Fibroblast of upper back skin (primary cell): ENCODE results near the gene DOK7.
"Not testable (repeated sequence)": the region's sequence is repeated elsewhere in the genome, so short reads cannot be mapped to it uniquely, and the experiment has no call there.

ENCODE experiments used
- DNase-seq: peaks from one replicate; pipeline ENCODE4 v3.0.0-alpha.2; 2013

DOK7 gene

DNA sequence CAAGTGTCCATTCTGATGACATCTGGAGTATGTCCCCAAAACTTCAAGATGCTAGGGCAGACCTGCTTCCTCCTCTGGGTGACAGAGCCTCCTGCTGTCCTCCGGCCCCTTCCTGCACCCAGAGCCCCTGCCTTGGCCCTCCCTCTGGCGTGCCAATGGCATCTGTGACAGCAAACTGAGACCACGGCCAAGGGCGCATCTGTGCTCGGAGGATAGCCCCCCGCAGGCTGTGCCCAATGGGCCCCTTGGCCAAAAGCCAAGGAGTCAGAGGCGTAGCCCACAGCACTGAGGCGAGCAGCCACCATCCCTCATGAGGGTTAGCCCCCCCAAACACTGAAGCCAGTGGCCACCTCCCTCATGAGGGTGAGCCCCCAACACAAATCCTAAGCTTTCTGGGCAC lies 61.2 kb downstream of the DOK7 start:
- no peak for DNase-seq

DNA sequence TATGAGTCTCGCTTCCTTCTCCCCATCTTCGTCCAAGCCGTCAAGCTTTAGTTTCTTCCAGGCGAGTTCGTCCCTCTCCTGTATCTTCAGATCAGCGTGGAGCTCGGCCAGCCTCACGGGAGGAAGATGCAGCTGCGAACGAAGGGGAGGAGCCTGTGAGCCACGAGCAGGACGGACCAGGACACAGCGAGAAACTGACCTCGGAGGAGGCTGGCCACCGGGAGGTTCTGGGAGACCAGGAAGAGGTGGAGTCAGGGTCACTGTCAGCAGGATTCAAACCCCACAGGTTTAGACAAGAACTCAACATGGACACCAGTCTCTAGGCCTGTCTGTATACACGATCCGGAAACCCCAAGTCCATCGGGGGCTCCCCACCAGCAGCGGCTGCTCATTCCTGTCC lies 61.8 kb downstream of the DOK7 start:
- DNase-seq: no peak

DNA sequence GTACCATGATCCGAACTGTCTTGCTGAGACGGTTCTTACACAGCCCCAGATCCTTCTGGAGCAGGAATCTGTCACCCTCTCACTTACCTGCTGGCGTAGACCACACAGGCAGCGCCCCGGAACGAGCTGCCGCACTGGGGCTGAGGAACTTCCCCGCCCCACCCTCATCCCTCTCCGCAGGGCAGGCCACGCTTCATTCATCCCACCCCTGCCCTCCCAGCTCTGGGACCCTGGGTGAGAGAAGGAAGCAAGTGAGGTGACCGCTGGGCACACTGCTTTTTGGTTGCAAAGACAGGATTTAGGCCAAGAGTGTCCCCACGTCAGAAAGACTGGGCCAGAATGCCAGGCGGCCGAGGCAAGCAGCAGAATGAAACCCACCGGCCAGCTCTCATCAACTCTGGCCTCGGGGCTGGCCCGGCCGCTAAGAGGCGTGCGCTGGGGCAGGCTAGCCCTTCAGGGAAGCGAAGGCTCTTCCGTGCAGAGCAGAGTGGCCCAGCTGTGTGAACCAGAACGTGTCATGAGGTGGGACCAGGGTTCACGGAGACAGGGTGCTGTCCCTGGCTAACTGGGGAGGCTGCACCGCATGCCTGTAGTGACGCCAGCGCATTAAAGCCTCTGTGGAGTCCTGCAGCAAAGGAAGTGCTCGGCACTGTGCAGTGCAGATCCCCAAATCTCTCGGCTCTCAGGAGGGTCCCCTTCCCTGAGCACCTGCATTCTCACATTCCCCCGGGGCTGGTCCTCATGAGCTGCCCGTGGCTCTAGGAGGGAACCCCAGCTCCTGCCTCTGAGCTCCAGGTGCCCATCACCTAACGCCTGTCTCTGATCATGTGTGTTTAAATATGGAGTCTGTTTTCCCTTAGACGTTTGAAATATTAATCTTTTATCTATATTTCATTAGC lies 62.7 kb downstream of the DOK7 start:
- no peak for DNase-seq

- no peak for DNase-seq
Observed at GRCh38 chr4:3526456-3526855, 63.4 kb downstream of the DOK7 start.

DNA sequence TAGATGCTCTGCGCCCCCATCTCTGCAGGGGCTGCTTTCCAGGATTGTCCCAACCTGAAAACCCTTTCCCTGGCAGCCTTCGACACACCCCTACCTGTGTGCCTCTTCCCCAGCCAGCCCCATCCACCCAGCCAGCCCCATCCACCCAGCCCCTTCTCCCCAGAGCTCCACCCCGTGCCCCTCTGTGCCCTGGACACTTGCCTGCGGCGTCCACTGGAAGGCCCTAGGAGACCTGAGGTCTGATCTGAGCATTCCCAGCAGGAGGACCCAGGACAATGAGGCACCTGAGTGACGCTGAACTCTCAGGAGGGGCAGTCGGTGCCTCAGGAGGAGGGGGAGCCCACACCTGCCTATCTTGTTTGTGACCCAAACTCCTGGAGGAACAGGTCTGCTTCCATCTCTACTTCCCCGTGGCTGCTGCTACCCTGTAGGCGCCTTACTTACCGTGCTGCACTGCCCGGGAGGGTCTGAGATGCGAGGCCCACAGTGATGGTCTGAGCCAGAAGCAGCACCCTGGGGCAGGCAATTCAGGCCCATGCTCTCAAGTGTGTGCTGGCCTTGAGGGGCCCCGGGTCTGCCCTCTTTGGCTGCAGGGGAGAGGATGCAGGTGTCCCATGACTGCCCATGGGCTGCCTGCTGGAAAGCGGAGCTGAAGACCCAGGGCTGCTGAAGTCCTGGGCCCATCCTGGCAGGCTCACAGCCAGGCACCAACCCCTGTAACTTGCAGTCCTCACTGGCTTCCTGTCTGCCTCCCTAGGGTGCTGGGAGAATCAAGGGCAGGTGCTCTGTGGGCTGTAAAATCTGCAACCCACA lies 64.2 kb downstream of the DOK7 start:
- no peak for DNase-seq

DNA sequence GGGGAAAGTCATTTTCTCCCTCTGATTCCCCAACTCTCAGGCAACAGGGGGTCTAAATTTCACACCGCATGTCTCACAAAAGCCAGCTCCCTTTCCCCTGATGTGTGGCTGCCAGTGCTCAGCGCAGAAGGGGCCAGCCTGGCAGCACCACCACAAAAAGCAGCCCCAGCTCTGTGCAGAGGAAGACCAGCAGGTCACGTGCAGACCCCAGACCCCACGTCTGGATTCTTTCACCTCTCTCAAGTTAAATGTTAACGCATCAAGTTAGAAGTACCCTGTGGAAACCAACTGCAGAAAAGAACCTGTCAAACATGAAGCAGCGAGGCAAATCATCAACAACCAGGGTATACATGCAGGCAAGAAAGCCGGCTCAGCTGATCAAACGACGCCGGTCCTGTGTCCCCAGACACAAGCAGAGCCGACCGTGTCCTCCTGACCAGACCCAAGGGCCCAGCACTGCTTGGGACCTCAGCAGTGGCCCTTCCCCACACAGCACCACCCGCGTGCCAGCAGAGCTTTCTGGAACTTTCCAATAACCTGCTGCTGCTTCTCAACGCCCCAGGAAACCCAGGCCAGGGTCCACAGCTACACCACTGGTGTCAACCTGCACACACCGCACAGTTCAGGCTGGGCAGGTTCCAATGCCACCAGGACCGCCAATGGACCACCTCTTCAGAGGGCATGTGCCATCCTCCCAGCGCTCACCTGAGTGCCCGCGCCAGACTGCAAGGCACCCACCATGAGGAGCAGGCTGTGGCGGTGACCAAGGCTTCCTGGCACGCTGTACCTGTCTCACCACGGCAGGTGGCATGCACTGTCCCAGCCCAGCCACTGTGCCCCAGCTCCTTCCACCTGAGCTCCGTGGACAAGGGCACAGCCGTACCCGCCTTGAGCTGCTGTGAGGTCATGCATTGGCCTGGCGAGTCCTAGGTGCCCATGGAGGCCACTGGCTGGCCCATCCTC lies 65.1 kb downstream of the DOK7 start:
- no peak for DNase-seq

- DNase-seq: no peak
Observed at GRCh38 chr4:3529363-3529762, 66.3 kb downstream of the DOK7 start.

DNA sequence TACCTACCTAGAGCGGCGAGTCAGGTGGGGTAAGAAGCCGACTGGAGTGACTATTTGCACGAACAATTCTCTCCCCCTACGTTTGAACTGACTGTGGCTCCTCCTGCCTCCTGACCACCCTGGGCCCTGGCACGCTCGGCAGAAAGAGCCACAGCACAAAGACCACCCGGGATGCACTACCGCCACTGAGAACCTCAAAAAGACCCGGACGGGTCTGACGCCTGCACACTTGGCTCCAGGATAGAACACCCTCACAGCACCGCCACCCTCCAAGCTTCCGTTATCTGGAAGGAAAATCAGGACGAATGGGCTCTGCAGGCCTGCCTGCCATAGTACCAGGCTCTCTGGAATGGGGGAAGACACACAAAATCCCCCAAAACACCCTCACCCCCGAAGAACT lies 66.9 kb downstream of the DOK7 start:
- no peak for DNase-seq

- DNase-seq: no peak
Observed at GRCh38 chr4:3530663-3531254, 67.7 kb downstream of the DOK7 start.

DNA sequence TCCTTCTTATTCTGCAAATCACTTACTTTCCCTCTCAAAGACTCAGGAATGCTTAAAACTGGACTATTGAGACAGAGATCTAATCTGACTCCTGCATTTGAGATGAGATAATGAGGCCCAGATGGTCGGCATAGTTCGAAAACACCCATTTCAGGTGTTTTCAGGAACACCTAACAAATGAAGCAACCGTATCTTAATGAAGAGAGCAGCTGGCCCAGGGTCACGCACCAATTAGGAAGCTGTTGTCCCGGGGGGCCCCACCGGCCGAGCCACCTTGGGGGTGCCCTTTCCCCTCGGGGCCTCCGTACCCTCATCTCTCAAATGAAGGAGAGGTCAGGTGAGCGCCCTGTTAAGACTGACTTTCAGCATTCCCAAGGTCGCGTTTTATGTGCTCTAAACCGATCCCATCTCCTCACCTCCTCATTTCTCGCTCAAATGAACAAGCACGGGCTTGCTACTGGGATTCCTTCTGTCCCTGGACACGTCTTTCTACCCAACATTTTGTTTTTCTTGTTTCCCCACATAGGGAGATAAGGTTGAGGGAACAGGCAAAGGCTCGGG lies 68.3 kb downstream of the DOK7 start:
- DNase-seq: no peak

DNA sequence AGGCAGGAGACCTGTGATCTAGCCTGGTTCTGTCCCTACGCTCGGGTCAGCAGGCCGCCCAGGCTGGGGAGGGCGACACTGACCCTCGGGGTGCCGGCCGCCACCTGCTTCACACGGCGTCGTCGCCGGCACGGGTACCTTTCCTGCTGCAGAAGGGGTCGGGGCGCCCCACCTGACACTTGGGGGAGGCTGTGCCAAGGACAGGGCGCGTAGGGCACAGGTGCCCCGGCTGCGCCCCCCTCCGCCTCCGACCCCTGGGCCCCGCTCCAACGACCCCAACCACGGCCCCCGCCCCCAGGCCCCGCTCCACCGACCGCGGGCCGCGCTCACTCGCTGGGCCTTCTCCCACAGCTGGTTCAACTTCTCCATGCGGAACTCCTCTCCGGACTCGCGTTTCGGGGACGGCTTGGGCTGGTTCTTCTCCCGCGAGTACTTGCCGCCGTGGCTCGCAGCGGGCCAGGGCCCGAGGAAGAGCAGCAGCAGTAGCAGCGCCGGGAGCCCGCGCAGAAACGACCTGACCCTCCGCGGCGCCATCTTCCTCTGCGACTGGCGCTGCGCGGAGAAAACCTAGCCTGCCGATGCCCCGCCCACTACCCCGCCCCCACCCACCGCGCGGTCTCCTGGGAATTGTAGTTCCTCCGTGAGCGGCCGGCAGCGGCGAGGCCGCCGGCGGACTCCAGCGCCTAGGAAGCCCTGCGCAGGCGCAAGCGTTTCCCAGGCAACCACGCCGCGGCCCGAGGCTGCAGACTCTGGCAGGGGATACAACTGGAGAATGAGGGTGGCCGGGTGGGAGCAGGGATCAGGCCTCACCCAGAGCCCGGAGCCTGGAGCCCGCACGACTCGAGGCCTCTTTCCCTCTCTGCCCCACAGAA lies 69.0 kb downstream of the DOK7 start, which contains the start of gene LRPAP1:
Gene LRPAP1, minus strand, starts transcription at position 544 of the 872 bp plus-strand sequence. Its CDS starts 10 bp downstream, at position 534.
- DNase-seq: peak; percentile 85

- DNase-seq: no peak
Observed at GRCh38 chr4:3532751-3533422, 69.8 kb downstream of the DOK7 start.

GRCh38 chr4:3533423-3533820 lies 70.3 kb downstream of the DOK7 start:
- no peak for DNase-seq

GRCh38 chr4:3535812-3536211 lies 72.7 kb downstream of the DOK7 start:
- DNase-seq: not testable (repeated sequence)

DNA sequence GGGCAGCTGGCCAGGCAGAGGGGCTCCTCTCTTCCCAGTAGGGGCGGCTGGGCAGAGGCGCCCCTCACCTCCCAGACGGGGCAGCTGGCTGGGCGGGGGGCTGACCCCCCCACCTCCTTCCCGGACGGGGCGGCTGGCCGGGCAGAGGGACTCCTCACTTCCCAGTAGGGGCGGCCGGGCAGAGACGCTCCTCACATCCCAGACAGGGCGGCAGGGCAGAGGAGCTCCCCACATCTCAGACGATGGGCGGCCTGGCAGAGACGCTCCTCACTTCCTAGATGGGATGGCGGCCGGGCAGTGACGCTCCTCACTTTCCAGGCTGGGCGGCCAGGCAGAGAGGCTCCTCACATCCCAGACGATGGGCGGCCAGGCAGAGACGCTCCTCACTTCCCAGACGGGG lies 75.8 kb downstream of the DOK7 start:
- not testable (repeated sequence) for DNase-seq

DNA sequence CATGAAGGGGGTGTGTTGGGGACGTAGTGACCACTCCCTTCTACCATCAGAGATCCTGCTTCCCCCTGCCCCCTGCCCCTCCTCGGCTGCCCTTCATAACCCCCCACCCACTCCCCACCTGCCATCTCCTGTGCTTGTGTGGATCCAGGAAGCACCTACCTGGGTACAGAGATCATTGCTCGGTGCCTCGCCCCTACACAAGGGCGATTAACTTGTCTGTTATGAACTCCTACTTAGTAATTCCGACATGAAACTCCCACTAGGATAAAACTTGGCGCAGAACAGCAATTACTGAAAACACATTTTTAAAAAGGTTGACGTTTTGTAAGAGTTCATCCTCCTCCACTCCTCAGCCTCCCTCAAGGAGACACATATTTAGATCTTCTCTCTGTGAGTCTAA lies 80.3 kb downstream of the DOK7 start:
- not testable (repeated sequence) for DNase-seq
